ENCODE data around the gene DHX38.

GRCh38 chr16:72049110-72049509 lies 44.5 kb upstream of the DHX38 start:
- TF ChIP-seq CTCF (IDR thresholded peaks at IDR 0.05 in 2 of 3, conservative IDR thresholded peaks at IDR 0.05 in 1 of 3; ENCODE audit: borderline replicate concordance in 1 of 3, insufficient read depth in 1 of 3, low read depth in 2 of 3, low read length in 2 of 3) (no peak), MAX (IDR thresholded peaks at IDR 0.05) (no peak), POLR2A (IDR thresholded peaks at IDR 0.05; ENCODE audit: borderline replicate concordance, extremely low read depth, insufficient read depth, insufficient read length) (no peak), ZNF274 (IDR thresholded peaks at IDR 0.05; ENCODE audit: low read depth, low read length) (no peak), POLR2AphosphoS5 (IDR thresholded peaks at IDR 0.05; ENCODE audit: low read depth, low read length) (no peak), REST (IDR thresholded peaks at IDR 0.05; ENCODE audit: low read depth) (no peak), ATF3 (IDR thresholded peaks at IDR 0.05) (no peak), SIN3A (IDR thresholded peaks at IDR 0.05; ENCODE audit: low read depth) (no peak), CEBPB (IDR thresholded peaks at IDR 0.05; ENCODE audit: low read depth) (no peak), SP1 (IDR thresholded peaks at IDR 0.05; ENCODE audit: low read depth) (no peak), TCF7L2 (IDR thresholded peaks at IDR 0.05; ENCODE audit: borderline replicate concordance, extremely low read depth, insufficient read depth, insufficient read length) (no peak), EZH2 (IDR thresholded peaks at IDR 0.05) (no peak), ZBTB33 (IDR thresholded peaks at IDR 0.05; ENCODE audit: extremely low read depth, insufficient replicate concordance, low read length) (no peak), SRF (IDR thresholded peaks at IDR 0.05; ENCODE audit: low read depth) (no peak)

Data from HCT116 (cell line).